ENCODE measurements around the gene AKR1B15. TPM values are rescaled to one million over a fixed set of nuclear protein-coding genes. Genes with fewer than 3 reads are reported as not detected.

Gene AKR1B15
- total and polyA plus RNA-seq, 2 experiments from 2014 or later = not detected

DNA sequence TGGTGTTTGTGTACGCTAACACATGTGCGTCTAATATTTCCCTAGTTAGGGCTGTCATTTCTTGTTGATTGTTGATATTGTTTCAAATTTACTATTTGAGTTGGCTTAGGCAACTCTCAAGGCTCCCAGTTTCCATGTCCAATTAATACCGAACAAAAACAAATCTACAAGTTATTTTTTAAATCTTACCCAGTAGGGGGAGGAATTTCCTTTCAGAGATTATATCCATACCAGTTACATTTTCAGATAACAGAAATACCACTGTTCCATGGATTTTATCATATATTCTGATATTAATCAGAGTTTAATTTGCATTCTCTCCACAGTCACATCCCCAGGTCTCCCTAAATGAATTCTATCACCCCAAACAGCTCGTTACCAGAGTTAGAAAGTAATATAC lies 28.8 kb upstream of the AKR1B15 start:
- H3K27ac Mint-ChIP-seq = no peak overlapping the region
- Histone ChIP-seq H2AFZ (no peak overlapping the region), H3K36me3 (ENCODE audit: insufficient read depth) (no peaks in the 10 kb centered on the region), H3K27me3 (ENCODE audit: insufficient read depth) (no peaks in the 10 kb centered on the region), H3K4me2 (no peak overlapping the region), H3K9me2 (ENCODE audit: insufficient read depth) (0 out of 2 replicates have a peak, but pooled peaks cover 3% of the 10 kb centered on the region), H3K79me2 (replicated peaks; ENCODE audit: insufficient read depth) (no peaks in the 10 kb centered on the region), H3F3A (replicated peaks; ENCODE audit: low read depth) (no peaks in the 10 kb centered on the region), H3K4me1 (ENCODE audit: insufficient read depth) (no peaks in the 10 kb centered on the region), H3K27ac (ENCODE audit: low read depth) (no peak overlapping the region), H4K20me1 (replicated peaks; ENCODE audit: insufficient read depth) (no peaks in the 10 kb centered on the region), H3K4me3 (no peak overlapping the region)
- no peak for ATAC-seq
- no peak for TF ChIP-seq EZH2phosphoT487 (IDR thresholded peaks at IDR 0.05; ENCODE audit: unreplicated experiment)
- no peak for TF ChIP-seq REST (IDR thresholded peaks at IDR 0.05; ENCODE audit: unreplicated experiment)
- TF ChIP-seq NANOG (IDR thresholded peaks at IDR 0.05; ENCODE audit: borderline replicate concordance) = no peak
- no peak for TF ChIP-seq ZNF114 (CRISPR knock-in tag; IDR thresholded peaks at IDR 0.05)
- TF ChIP-seq, protein P1, sequence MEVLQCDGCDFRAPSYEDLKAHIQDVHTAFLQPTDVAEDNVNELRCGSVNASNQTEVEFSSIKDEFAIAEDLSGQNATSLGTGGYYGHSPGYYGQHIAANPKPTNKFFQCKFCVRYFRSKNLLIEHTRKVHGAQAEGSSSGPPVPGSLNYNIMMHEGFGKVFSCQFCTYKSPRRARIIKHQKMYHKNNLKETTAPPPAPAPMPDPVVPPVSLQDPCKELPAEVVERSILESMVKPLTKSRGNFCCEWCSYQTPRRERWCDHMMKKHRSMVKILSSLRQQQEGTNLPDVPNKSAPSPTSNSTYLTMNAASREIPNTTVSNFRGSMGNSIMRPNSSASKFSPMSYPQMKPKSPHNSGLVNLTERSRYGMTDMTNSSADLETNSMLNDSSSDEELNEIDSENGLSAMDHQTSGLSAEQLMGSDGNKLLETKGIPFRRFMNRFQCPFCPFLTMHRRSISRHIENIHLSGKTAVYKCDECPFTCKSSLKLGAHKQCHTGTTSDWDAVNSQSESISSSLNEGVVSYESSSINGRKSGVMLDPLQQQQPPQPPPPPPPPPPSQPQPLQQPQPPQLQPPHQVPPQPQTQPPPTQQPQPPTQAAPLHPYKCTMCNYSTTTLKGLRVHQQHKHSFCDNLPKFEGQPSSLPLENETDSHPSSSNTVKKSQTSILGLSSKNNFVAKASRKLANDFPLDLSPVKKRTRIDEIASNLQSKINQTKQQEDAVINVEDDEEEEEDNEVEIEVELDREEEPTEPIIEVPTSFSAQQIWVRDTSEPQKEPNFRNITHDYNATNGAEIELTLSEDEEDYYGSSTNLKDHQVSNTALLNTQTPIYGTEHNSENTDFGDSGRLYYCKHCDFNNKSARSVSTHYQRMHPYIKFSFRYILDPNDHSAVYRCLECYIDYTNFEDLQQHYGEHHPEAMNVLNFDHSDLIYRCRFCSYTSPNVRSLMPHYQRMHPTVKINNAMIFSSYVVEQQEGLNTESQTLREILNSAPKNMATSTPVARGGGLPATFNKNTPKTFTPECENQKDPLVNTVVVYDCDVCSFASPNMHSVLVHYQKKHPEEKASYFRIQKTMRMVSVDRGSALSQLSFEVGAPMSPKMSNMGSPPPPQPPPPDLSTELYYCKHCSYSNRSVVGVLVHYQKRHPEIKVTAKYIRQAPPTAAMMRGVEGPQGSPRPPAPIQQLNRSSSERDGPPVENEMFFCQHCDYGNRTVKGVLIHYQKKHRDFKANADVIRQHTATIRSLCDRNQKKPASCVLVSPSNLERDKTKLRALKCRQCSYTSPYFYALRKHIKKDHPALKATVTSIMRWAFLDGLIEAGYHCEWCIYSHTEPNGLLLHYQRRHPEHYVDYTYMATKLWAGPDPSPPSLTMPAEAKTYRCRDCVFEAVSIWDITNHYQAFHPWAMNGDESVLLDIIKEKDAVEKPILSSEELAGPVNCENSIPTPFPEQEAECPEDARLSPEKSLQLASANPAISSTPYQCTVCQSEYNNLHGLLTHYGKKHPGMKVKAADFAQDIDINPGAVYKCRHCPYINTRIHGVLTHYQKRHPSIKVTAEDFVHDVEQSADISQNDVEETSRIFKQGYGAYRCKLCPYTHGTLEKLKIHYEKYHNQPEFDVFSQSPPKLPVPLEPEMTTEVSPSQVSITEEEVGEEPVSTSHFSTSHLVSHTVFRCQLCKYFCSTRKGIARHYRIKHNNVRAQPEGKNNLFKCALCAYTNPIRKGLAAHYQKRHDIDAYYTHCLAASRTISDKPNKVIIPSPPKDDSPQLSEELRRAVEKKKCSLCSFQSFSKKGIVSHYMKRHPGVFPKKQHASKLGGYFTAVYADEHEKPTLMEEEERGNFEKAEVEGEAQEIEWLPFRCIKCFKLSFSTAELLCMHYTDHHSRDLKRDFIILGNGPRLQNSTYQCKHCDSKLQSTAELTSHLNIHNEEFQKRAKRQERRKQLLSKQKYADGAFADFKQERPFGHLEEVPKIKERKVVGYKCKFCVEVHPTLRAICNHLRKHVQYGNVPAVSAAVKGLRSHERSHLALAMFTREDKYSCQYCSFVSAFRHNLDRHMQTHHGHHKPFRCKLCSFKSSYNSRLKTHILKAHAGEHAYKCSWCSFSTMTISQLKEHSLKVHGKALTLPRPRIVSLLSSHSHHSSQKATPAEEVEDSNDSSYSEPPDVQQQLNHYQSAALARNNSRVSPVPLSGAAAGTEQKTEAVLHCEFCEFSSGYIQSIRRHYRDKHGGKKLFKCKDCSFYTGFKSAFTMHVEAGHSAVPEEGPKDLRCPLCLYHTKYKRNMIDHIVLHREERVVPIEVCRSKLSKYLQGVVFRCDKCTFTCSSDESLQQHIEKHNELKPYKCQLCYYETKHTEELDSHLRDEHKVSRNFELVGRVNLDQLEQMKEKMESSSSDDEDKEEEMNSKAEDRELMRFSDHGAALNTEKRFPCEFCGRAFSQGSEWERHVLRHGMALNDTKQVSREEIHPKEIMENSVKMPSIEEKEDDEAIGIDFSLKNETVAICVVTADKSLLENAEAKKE (CRISPR knock-in tag; IDR thresholded peaks at IDR 0.05) = no peak
- no peak for TF ChIP-seq JUNB (IDR thresholded peaks at IDR 0.05; ENCODE audit: unreplicated experiment)
- TF ChIP-seq ZNF331 (CRISPR knock-in tag; IDR thresholded peaks at IDR 0.05; ENCODE audit: low read depth) = no peak
- TF ChIP-seq CREB1 (CRISPR knock-in tag; IDR thresholded peaks at IDR 0.05; ENCODE audit: low read depth) = no peak
- no peak for TF ChIP-seq POLR2AphosphoS5 (IDR thresholded peaks at IDR 0.05; ENCODE audit: low read depth)
- TF ChIP-seq, protein P2, sequence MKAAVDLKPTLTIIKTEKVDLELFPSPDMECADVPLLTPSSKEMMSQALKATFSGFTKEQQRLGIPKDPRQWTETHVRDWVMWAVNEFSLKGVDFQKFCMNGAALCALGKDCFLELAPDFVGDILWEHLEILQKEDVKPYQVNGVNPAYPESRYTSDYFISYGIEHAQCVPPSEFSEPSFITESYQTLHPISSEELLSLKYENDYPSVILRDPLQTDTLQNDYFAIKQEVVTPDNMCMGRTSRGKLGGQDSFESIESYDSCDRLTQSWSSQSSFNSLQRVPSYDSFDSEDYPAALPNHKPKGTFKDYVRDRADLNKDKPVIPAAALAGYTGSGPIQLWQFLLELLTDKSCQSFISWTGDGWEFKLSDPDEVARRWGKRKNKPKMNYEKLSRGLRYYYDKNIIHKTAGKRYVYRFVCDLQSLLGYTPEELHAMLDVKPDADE (IDR thresholded peaks at IDR 0.05) = no peak
- TF ChIP-seq, protein P3, sequence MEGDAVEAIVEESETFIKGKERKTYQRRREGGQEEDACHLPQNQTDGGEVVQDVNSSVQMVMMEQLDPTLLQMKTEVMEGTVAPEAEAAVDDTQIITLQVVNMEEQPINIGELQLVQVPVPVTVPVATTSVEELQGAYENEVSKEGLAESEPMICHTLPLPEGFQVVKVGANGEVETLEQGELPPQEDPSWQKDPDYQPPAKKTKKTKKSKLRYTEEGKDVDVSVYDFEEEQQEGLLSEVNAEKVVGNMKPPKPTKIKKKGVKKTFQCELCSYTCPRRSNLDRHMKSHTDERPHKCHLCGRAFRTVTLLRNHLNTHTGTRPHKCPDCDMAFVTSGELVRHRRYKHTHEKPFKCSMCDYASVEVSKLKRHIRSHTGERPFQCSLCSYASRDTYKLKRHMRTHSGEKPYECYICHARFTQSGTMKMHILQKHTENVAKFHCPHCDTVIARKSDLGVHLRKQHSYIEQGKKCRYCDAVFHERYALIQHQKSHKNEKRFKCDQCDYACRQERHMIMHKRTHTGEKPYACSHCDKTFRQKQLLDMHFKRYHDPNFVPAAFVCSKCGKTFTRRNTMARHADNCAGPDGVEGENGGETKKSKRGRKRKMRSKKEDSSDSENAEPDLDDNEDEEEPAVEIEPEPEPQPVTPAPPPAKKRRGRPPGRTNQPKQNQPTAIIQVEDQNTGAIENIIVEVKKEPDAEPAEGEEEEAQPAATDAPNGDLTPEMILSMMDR (conservative IDR thresholded peaks at IDR 0.05; ENCODE audit: low read depth in 2 of 2) = no peak; a peak in 2 of 4 replicates
- no peak for TF ChIP-seq EZH2 (IDR thresholded peaks at IDR 0.05; ENCODE audit: low read depth, unreplicated experiment)
- TF ChIP-seq STAT1 (IDR thresholded peaks at IDR 0.05; ENCODE audit: unreplicated experiment) = no peak
- DNase-seq (ENCODE audit: low spot score) = no peak
- H3K4me1 Mint-ChIP-seq = peaks cover 3% of the 10 kb centered on the region; the same call in 1 of the 3 replicates
- no peaks in the 10 kb centered on the region for H3K27me3 Mint-ChIP-seq (ENCODE audit: insufficient read depth, low read depth, poor library complexity)
- no peaks in the 10 kb centered on the region for H3K36me3 Mint-ChIP-seq (ENCODE audit: low read depth)
- no peak overlapping the region for H3K4me3 Mint-ChIP-seq
- H3K9me3 Mint-ChIP-seq = no peaks in the 10 kb centered on the region
